HG03469 (cell line): Measurements from ENCODE around the gene CEP20.
"Not testable (repeated sequence)": the region's sequence is repeated elsewhere in the genome, so short reads cannot be mapped to it uniquely, and the experiment has no call there.

Experiments used
- ATAC-seq: cut with Tn5 transposase; IDR thresholded peaks from one replicate; pipeline ENCODE4 v1.9.1; 2021; ENCODE audit warnings: mild to moderate bottlenecking, moderate library complexity, moderate number of reproducible peaks; ENCODE audit not compliant: unreplicated experiment

CEP20 gene

GRCh38 chr16:15861996-15862395 is 26.4 kb downstream of the CEP20 start:
- no peak for ATAC-seq

- ATAC-seq = no peak
These were observed 29.3 kb downstream of the CEP20 start for GRCh38 chr16:15858921-15859668.

DNA sequence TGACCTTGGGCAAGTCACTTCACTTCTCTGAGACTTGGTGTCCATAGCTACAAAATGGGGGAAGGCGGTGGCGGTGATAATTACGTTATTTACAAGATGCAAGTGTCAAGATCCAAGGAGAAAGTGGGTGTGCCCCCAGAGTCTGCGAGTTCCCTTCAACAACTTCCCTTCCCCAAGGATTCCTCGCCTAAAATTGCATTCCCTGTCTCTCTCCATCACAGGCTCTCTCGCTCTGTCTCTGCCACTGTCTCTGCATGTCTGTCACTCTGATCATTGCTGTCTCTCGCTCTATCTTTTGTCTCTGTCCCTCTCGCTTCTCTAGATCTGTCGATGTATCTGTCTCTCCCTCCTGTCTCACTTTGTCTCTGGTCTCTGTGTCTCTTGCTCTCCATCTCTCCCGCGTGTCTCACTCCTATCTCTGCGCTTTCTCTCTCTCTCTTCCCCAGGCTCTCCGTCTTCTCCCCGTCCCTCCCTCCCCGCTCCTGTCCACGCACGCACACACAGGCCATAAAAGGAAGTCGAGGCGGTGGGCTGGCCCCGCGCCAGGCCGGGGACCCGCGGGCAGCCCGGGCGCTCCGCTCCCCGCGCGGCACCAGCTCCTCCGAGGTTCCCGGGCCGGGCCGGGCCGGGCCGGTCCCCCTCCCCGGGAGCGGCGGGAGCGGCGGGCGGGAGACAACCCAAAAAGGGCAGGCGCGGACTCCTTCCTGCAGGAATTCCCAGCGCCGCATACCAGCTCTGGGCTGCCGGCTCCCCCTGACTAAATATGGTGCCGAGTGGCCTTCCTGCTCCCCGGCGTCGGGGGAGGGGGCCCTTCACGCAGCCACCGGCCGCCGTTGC is 30.5 kb downstream of the CEP20 start:
- no peak for ATAC-seq

DNA sequence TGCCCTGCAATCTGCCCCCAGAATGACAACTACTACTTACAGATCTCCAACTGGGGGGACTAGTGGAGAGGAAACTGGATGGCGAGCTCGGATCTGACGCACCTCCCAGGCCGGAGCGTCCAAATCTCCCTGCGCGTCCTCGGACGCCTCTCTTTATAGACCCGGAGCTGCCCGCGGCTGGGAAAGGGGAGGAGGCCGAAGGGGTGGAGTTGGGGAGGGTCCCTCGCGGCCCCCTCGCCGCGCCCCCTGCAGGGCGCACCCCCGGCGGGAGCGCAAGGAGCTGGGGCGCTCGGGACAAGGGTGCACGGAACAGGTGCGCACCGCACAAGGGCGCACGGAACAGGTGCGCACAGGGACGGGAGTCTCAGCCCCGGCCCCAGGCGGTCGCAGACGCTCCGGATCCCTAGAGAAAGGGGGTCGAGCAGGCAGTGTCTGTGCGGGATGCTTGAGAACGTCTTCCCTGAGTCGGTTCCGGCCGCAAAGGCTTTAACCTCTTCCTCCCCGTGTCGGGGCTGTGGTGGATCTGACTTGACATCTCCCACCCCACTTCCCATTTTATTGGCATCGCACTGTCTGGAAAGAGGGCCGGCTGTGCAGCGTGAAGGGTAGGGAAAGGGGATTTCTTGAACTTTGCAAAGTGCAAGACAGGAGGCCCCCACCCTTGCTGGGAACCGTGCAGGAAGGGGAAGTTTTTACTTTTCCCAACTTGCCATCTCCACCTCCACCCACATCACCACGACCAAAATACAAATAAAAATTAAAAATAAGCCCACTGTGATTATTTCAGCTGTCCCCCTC is 31.3 kb downstream of the CEP20 start, which contains the start of gene MYH11:
Gene MYH11 (minus strand): TSS at position 128 of the 798 bp plus-strand sequence. CDS start 18,776 bp downstream, outside the sequence.
- ATAC-seq = no peak

DNA sequence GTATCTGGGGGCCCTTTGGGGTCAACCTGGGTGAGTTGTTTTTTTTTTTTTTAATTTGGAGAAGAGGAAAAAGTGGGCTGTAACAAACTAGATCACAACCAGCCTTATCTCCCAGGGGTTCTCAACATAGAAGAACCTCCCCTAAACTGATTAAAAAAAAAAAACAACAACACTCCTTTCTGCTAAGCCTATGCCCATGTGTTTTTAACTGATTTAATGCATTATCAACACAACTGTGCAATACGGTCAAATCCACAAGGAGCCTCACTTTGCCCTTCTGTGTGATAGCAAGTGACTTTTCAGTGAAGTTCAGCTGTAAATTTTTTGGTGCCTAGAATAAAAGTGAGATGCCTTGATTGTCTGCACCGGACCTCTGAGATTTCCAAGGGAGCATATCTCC is 32.2 kb downstream of the CEP20 start:
- no peak for ATAC-seq

GRCh38 chr16:15855704-15856003 is 32.7 kb downstream of the CEP20 start:
- no peak for ATAC-seq

DNA sequence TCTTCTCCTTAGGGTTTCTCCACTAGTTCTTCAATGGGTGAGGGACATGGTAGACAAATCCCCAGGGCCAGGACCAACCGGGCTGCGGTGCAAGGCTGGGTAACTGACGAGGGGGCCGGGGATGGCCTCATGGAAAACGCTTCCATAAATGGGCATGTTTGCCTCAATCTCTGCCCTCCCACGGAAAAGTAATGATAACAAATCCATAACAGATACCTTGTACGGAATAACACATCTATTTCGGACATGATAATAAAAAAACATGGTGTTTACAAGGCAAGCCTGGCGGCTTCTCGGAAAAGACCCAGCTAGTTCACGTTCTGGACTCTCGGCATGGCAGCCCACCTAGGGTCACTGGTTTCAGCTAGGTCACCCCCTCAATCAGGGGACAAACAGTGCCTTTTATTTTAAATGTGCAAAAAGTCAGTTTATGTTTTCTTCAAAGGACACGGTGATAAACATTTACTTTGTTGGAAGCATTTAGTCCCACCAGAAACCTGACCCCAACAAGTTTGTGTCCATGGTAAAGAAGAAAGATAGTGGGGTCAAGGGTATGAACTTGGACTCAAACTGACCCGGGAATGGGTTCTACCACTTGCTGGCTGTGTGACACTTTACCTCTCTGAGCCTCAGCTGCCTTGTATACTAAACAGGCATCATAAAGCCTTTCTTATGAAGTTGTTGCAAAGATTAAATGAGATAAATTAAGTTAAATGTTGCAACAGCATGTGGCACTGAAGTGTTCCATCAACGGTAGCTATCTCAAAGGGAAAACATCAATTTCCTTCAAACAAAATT is 33.3 kb downstream of the CEP20 start:
- ATAC-seq = no peak

- no peak for ATAC-seq
These were observed 34.3 kb downstream of the CEP20 start for GRCh38 chr16:15854061-15854460.

- no peak for ATAC-seq
These were observed 35.4 kb downstream of the CEP20 start for GRCh38 chr16:15853021-15853420.

DNA sequence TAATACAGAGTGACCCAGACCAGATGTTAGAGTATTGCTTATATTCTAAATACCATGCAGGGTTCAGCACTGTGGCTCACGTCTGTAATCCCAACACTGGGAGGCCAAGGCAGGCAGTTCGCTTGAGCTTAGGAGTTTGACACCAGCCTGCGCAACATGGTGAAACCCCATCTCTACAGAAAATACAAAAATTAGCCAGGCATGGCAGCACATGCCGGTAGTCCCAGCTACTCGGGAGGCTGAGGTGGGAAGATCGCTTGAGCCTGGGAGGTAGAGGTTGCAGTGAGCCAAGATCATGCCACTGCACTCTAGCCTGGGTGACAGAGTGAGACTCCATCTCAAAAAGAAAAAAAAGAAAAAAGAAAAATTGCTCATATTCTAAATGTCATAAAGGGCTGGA is 37.8 kb downstream of the CEP20 start:
- not testable (repeated sequence) for ATAC-seq

- no peak for ATAC-seq
These were observed 39.0 kb downstream of the CEP20 start for GRCh38 chr16:15849209-15849981.

GRCh38 chr16:15847611-15848175 is 40.7 kb downstream of the CEP20 start:
- ATAC-seq = no peak

DNA sequence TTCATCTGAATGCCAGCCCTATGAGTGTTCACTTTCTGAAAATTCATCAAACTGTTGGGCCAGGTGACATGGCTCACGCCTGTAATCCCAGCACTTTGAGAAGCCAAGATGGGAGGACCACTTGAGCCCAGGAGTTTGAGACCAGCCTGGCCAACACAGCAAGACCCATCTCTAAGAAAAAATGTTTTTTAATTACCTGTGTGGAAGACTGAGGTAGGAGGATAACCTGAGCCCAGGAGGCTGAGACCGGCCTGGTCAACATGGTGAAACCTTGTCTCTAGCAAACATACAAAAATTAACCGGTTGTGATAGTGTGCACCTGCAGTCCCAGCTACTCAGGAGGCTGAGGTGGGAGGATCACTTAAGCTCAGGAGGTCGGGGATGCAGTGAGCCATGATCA is 41.9 kb downstream of the CEP20 start:
- ATAC-seq = no peak

- ATAC-seq = no peak
These were observed 44.6 kb downstream of the CEP20 start for GRCh38 chr16:15843635-15844279.

DNA sequence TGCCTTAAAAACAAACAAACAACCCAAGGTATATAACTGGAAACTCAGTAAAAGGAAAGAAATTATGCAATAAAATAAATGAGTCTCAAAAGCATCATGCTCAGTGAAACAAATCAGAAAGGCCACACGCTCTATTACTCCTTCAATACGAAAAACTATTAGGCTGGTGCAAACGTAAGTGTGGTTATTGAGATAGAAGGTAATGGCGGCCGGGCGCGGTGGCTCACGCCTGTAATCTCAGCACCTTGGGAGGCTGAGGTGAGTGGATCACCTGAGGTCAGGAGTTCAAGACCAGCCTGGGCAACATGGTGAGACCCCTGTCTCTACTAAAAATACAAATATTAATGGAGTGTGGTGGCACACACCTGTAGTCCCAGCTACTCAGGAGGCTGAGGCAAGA is 49.2 kb downstream of the CEP20 start:
- ATAC-seq = not testable (repeated sequence)

- ATAC-seq = no peak
These were observed 50.6 kb downstream of the CEP20 start for GRCh38 chr16:15837761-15838160.

DNA sequence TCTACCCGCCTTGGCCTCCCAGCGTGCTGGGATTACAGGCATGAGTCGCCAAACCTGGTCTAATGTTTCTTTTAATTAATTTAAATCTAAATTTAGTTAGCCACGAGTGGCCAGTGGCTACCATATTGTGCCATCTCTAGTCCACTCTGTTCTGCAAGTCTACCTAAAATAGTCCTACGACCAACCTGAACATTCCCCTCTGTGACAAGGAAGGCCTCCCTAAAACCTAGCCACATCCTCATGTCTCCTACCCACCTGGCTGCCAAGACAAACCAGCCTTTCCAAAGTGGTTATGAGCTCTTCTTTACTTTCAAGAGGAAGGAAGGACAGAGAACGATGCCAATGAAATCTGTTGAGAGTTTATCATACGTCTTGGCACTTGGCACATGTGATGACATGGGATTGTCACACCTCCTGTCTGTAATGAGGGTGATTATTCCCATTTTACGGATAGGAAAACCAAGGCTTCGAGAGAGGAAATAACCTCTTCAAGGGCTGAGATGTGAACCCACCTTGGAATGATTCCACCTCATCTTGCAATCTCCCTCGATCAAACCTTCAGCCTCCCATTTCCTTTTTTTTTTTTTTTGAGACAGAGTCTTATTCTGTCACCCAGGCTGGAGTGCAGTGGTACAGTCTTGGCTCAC is 51.3 kb downstream of the CEP20 start:
- no peak for ATAC-seq

DNA sequence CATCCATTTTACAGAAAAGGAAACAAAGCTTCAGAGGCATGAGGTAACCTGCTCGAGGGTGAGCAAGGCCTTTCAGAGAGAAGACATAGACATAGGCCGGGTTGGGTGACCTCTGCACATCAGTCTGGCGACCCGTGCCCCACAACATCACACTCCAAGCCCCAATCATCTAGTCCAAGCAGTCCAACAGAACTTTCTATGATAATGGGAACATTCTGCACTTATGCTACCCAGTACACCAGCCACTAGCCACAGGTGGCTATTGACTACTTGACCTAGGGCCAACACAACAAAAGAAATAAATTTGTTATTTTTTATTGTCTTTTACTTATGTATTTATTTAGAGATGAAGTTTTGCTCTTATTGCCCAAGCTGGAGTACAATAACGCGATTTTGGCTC is 52.3 kb downstream of the CEP20 start:
- ATAC-seq = no peak
